GM21619 (cell line): Measurements from ENCODE around the gene SIGLEC14.
"Not testable (repeated sequence)": the region's sequence is repeated elsewhere in the genome, so short reads cannot be mapped to it uniquely, and the experiment has no call there.

Source experiments
- ATAC-seq: cut with Tn5 transposase; IDR thresholded peaks from one replicate; pipeline ENCODE4 v1.9.1; 2021; ENCODE audit not compliant: unreplicated experiment

SIGLEC14 gene

DNA sequence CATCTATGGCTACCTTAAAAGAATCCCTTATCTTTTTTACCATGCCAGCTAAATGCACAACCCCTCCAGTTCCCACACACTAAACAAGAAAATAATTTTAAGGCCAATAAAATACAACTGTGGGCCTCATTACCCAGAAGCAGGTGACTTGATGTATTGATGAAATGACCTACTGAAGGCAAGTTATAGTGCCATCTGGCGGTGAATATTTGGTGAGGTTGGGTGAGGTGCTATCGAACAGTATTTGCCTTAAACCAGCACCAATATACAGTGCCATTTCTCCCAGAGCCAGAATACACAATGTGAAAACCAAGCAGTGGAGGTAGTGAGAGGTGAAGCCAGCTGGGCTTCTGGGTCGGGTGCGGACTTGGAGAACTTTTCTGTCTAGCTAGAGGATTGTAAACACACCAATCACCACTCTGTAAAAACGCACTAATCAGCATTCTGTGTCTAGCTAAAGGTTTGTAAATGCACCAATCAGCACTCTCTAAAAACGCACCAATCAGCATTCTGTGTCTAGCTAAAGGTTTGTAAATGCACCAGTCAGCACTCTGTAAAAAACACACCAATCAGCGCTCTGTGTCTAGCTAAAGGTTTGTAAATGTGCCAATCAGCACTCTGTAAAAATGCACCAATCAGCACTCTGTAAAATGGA, 29.4 kb upstream of the SIGLEC14 start:
- not testable (repeated sequence) for ATAC-seq

GRCh38 chr19:51668216-51668615, 21.6 kb upstream of the SIGLEC14 start:
- ATAC-seq: no peak

DNA sequence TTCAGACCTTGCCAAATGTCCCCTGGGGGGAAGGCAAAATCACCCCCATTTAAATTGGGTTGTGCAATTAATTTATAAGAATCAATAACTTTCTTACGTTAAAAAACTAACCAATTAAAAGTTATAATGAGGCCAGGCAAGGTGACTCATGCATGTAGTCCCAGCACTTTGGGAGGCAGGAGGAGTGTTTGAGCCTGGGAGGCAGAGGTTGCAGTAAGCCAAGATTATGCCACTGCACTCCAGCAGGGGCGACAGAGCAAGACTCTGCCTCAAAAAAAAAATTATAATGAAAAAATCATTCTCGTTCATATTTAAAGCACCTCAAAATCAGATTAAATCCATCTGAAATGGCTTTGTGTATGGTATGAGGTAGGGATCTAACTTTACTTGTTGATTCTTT, 18.4 kb upstream of the SIGLEC14 start:
- ATAC-seq: no peak

DNA sequence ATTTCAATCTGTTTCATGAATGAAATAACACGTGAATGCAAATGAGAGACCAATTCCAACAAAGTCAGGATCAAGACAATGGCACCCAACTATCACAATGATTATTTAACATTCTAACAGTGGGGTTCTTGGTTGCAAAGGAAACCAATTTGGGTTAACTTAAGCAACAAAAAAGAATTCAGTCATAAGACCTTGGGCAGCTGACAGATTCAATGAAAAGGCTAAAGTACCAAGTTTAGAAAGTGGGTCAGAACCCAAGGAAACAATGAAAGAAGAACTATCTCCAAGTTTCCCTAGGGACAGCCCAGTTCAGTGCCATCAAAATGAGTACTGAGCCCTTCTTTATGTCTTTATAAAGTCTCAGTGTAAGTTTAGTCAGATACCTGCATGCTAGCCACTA, 17.5 kb upstream of the SIGLEC14 start:
- no peak for ATAC-seq

GRCh38 chr19:51663650-51664049, 17.0 kb upstream of the SIGLEC14 start:
- no peak for ATAC-seq

DNA sequence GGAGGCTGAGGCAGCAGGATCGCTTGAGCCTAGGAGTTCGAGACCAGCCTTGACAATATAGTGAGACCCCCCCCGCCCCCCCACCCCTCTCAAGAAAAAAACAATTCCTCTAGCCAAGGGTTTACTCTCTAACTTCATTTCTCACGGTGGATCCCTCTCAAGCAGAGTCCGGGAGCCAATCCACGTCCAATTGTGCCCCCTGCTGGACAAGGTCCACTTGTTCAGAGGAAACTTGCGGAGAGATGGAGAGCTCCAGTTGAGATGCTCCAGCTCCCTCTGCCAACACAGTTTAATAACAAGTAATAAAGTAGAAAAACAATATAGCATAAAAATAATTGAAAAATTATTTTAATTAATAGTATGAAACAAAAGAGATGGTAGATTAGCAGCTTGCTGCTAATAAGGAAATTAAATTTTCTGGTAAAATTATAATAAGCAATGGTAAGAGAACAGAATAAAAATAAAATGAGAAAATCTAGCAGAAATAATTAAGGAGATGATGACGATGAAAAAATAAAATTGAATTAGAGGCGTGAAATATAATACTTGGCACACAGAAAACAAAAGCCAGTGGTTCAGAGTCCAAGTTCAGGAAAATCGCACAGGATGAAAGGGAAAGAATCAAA, 14.5 kb upstream of the SIGLEC14 start:
- no peak for ATAC-seq

DNA sequence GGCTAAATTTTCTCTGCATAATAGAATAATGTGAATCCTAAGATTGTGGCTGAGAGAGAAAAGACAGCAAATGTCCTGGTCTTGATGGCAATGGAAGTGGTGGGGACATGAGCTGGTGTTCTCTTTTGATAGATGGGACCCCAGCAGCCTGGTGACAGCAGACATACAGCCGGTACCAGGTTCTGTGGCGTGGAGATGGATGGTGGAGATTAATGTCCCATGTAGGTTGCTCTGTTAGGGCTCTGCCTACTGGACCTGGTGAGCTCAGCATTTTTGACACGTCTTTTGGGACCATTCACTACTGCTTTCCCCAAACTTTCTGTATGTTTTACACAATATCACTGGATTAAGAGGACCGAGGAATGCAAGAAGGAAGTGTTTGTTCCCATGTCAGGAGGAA, 8.2 kb upstream of the SIGLEC14 start:
- ATAC-seq: no peak

DNA sequence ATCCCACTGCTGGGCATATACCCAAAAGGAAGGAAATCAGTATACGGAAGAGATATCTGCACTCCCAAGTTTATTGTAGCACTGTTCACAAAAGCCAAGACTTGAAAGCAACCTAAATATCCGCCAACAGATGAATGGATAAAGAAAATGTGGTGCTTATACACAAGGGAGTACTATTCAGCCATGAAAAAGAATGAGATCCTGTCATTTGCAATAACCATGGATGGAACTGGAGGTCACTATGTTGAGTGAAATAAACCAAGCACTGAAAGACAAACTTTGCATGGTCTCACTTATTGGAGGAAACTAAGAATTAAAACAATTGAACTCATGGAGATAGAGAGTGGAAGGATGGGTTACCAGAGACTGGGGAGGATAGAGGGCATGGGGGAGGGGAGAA, 6.5 kb upstream of the SIGLEC14 start:
- no peak for ATAC-seq

DNA sequence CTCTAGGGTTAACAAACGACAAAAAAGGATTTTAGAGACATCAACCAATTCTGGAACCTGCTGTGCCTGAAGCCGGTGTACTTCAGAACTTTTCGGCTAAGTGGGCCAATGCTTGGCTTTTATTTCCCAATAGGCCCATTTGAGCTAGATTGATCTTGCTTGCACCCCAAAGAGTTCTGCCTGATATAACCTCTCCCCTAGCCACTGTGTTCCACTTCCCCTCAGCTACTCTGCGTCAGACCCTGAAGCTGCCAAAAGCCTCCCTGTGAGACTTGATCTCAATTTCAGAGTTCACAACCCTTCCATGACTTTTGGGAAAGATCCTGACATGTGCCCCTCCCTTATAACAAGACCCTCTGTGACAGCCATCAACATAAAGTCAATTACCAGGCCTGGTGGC, 5.6 kb upstream of the SIGLEC14 start:
- ATAC-seq: no peak

- no peak for ATAC-seq
These were observed 4.7 kb upstream of the SIGLEC14 start for GRCh38 chr19:51651216-51651846.

- no peak for ATAC-seq
These were observed 693 bp upstream of the SIGLEC14 start for GRCh38 chr19:51647318-51647717.

DNA sequence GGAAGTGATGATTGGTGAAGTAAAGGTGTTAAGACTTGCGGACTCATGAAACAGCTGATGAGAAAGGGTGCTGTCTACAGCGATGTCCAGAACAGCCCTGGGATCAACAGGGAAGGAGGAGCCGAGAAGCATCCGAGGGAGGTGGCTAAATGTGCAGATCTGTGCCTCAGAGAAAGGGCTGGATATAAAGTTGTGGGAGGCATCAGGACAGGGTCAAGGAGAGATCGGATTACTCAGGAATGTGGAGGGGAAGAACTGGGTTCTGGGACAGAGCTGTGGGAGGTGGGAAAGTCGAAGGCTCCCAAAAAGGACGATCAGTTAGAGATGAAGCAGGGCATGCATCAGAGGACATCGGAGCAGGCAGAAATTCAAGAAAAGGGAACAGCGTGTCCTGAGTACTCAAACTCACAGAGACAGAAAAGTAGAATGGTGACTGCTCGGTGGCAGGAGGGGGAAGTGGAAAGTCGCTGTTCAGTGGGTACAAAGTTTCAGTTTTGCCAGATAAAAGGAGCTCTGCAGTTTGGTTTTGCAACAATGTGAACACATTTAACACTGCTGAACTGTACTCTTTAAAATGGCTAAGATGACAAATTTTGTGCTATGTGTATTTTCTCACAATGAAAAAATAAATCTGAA, 1.9 kb downstream of the SIGLEC14 start:
- ATAC-seq: no peak

DNA sequence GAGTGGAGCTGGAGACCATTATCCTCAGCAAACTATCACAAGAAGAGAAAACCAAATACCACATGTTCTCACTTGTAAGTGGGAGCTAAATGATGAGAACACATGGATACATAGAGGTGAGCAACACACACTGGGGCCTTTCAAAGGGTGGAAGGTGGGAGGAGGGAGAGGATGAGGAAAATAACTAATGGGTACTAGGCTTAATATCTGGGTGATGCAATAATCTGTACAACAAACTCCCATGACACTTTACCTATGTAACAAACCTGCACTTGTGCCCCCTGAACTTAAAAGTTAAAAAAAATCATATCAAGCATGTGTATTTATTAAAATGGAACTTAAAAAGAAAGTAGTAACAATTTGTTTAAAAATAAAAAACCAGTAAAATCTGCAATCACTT, 5.0 kb downstream of the SIGLEC14 start:
- no peak for ATAC-seq

- ATAC-seq: no peak
These were observed 6.2 kb downstream of the SIGLEC14 start for GRCh38 chr19:51640386-51640785.

- ATAC-seq: no peak
These were observed 6.7 kb downstream of the SIGLEC14 start for GRCh38 chr19:51639916-51640315.

DNA sequence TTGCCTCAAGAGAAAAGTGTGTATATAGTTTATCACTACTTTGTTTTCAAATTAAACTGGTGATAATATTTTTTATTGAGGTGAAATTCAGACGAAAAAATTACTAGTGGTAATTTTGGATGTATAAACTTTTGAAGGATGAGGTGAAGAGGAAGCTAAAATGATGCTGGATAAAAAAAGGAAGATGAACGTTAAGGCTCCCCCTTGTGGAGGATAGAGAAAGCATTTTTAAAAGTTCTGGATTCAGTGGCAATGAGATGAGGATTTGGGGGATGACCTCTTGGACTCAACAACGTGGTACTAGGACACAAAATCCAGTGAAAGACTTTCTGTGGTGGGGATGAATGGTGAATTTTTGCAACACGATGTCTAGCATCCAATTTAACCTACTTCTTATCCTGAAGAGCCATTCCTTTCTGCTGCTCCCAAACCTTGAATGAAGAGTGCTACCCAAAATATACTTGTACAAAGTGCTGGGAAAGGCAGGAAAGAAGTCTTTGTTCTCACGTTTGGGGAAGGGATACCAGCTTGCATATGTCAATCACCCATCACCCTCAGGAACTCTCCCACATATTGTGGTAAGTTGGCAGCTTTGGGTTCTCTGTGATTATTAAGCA, 9.2 kb downstream of the SIGLEC14 start:
- ATAC-seq: no peak

- ATAC-seq: no peak
These were observed 14.5 kb downstream of the SIGLEC14 start for GRCh38 chr19:51632126-51632525.

DNA sequence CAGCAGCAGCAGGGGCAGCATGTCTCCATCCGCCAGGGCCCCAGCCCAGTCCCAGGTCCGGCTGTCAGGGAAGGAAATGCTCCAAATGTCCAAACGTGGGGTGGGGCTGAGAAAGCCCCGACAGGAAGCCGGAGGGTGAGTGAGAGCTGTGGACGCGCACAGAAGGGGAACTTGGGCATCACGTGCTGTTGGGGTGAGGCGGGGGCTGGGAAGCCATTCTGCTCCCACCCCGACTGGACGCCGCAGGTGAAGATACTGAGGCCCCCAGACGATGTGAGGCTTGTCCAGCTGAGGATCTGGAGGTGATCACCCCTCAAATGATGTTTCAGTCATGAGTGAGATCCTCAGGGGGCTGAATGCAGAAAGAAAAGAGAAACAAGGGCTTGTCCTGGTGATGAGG, 16.3 kb downstream of the SIGLEC14 start, which contains the start of gene SIGLEC5:
Gene SIGLEC5, minus strand, starts transcription at position 87 of the 400 bp plus-strand sequence. Its CDS starts 66 bp downstream, at position 21.
- ATAC-seq: not testable (repeated sequence)

DNA sequence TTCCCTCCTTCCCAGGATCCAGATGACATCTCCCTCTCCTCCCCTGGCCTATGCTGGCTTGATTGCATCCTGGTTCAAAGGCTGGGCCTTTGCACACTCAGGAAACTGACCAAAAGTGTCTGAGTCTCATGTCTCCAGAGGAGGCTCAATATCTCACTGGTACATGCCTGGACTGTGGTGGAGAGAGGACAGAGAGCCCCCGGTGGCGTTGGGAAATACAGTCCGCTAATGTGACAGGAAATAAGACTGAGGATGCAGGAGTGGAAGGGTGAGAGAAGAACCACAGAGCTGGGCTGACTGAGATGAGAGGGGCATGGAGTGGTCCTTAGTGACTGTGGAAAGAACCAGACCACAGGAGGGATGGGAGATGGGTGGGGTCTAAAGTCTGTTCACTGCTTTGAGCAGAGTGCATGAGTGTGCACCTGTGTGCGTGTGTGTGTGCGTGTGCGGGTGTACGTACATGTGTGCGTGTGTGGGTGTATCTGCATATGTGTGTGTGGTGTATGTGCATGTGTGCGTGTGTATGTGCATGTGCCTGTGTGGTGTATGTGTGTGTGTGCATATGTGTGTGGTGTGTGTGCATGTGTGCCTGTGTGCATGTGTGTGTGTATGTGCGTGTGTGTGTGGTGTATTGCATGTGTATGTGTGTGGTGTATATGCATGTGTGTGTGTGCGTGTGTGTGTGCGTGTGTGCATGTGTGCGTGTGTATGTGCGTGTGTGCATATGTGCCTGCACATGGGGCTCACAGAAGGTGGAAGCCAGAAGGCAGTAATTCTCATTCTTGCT, 18.3 kb downstream of the SIGLEC14 start:
- no peak for ATAC-seq

- no peak for ATAC-seq
These were observed 19.0 kb downstream of the SIGLEC14 start for GRCh38 chr19:51627491-51628138.
